Measurements from ENCODE around the gene B4GALT5. TPM values are rescaled to one million over a fixed set of nuclear protein-coding genes. Genes with fewer than 3 reads are reported as not detected.

Gene B4GALT5
- total RNA-seq, 1 experiment from 2014 or later: 3.7 TPM

GRCh38 chr20:49754596-49754995, 40.9 kb upstream of the B4GALT5 start:
- Histone ChIP-seq H4K20me1 (ENCODE audit: insufficient read depth, low read depth, low read length) (no peaks in the 10 kb centered on the region), H3K9ac (ENCODE audit: low read length) (no peak overlapping the region), H3K27ac (ENCODE audit: low read length) (no peak overlapping the region), H3K4me1 (ENCODE audit: low read length) (peaks cover 5% of the 10 kb centered on the region; the same call in 1 of the 2 replicates), H3K9me3 (ENCODE audit: low read length) (no peaks in the 10 kb centered on the region), H2AFZ (ENCODE audit: low read length) (no peak overlapping the region), H3K79me2 (ENCODE audit: low read length) (no peaks in the 10 kb centered on the region), H3K4me3 (ENCODE audit: low read length) (no peak overlapping the region), H3K4me2 (ENCODE audit: low read depth, low read length, poor library complexity, severe bottlenecking) (no peak overlapping the region), H3K27me3 (ENCODE audit: low read length) (no peaks in the 10 kb centered on the region), H3K36me3 (ENCODE audit: insufficient read depth, low read length) (no peaks in the 10 kb centered on the region), H3K9me2 (replicated peaks; ENCODE audit: insufficient read depth, low read length) (no peaks in the 10 kb centered on the region)
- DNase-seq: no peak

- DNase-seq: no peak
These were observed 39.5 kb upstream of the B4GALT5 start for GRCh38 chr20:49753133-49753532.

DNA sequence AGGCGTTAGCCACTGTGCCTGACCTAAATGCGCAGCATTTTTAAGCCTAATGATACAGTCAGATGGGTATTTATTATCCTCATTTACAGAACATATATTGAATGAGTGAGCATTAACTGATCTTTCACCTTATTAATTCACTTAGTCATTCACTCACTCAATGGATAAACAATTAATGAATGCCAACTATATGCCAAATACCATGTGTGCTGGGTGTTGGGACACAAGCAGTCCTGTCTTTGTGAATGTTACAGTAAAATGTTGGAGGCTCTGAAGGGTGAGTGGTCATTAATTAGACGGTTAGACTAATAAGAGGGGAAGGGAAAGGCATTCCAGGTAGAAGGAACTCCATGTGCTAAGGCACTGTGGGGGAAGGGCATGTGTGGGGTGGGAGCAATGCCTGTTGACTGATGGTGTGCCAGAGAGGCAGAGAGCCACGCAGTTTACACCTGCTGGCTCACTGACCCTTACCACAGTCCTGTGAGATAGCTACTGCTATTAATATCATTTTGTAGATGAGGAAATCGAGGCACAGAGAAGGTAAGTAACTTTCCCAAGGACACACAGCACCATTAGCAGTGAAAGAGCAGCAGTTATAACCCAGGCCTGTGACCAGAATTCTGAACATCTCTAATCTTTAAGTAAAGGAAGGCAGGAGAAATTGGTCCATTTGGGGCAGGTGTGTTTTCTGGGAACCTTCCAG, 38.7 kb upstream of the B4GALT5 start:
- Histone ChIP-seq H3K27ac (ENCODE audit: low read length) (no peak overlapping the region), H3K4me2 (ENCODE audit: low read depth, low read length, poor library complexity, severe bottlenecking) (no peak overlapping the region), H3K9me3 (ENCODE audit: low read length) (no peaks in the 10 kb centered on the region), H4K20me1 (ENCODE audit: insufficient read depth, low read depth, low read length) (no peaks in the 10 kb centered on the region), H3K27me3 (ENCODE audit: low read length) (no peaks in the 10 kb centered on the region), H3K9ac (ENCODE audit: low read length) (no peak overlapping the region), H3K79me2 (ENCODE audit: low read length) (no peaks in the 10 kb centered on the region), H3K4me1 (ENCODE audit: low read length) (peaks cover 5% of the 10 kb centered on the region; the same call in 1 of the 2 replicates), H3K9me2 (replicated peaks; ENCODE audit: insufficient read depth, low read length) (no peaks in the 10 kb centered on the region), H3K36me3 (ENCODE audit: insufficient read depth, low read length) (no peaks in the 10 kb centered on the region), H3K4me3 (ENCODE audit: low read length) (no peak overlapping the region), H2AFZ (ENCODE audit: low read length) (no peak overlapping the region)
- no peak for DNase-seq

More at GRCh38 chr20:49753133-49753532, 39.5 kb upstream of the B4GALT5 start:
- Histone ChIP-seq H3K79me2 (ENCODE audit: low read length) (no peaks in the 10 kb centered on the region), H3K27me3 (ENCODE audit: low read length) (no peaks in the 10 kb centered on the region), H3K27ac (ENCODE audit: low read length) (no peak overlapping the region), H3K4me2 (ENCODE audit: low read depth, low read length, poor library complexity, severe bottlenecking) (no peak overlapping the region), H3K4me3 (ENCODE audit: low read length) (no peak overlapping the region), H3K4me1 (ENCODE audit: low read length) (peaks cover 5% of the 10 kb centered on the region; the same call in 1 of the 2 replicates), H3K9ac (ENCODE audit: low read length) (no peak overlapping the region), H3K9me3 (ENCODE audit: low read length) (no peaks in the 10 kb centered on the region), H3K9me2 (replicated peaks; ENCODE audit: insufficient read depth, low read length) (no peaks in the 10 kb centered on the region), H4K20me1 (ENCODE audit: insufficient read depth, low read depth, low read length) (no peaks in the 10 kb centered on the region), H2AFZ (ENCODE audit: low read length) (no peak overlapping the region), H3K36me3 (ENCODE audit: insufficient read depth, low read length) (no peaks in the 10 kb centered on the region)

DNA sequence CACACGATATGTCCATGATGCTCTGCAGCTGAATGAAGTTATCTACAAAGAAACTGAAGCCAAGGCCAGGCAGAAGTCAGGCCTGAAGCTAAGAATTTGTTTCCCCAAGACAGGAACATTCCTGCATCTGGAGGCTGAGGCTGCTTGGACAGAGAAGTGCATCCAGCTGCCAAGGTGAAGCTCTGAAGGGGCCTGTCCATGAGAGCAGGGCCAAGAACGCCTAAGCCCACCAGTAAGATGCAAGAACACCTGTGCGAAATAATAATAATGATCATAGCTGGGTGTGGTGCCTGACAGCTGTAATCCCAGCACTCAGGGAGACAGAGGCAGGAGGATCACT, 37.7 kb upstream of the B4GALT5 start:
- Histone ChIP-seq H3K9ac (ENCODE audit: low read length) (no peak overlapping the region), H4K20me1 (ENCODE audit: insufficient read depth, low read depth, low read length) (no peaks in the 10 kb centered on the region), H3K4me1 (ENCODE audit: low read length) (peaks cover 5% of the 10 kb centered on the region; the same call in 1 of the 2 replicates), H3K27me3 (ENCODE audit: low read length) (no peaks in the 10 kb centered on the region), H3K9me3 (ENCODE audit: low read length) (no peaks in the 10 kb centered on the region), H3K27ac (ENCODE audit: low read length) (no peak overlapping the region), H3K4me3 (ENCODE audit: low read length) (no peak overlapping the region), H3K4me2 (ENCODE audit: low read depth, low read length, poor library complexity, severe bottlenecking) (no peak overlapping the region), H3K36me3 (ENCODE audit: insufficient read depth, low read length) (no peaks in the 10 kb centered on the region), H3K79me2 (ENCODE audit: low read length) (no peaks in the 10 kb centered on the region), H3K9me2 (replicated peaks; ENCODE audit: insufficient read depth, low read length) (no peaks in the 10 kb centered on the region), H2AFZ (ENCODE audit: low read length) (no peak overlapping the region)
- DNase-seq: no peak

GRCh38 chr20:49750611-49751396, 37.1 kb upstream of the B4GALT5 start:
- DNase-seq: no peak
- H3K9me2 ChIP-seq (replicated peaks; ENCODE audit: insufficient read depth, low read length): no peaks in the 10 kb centered on the region
- H3K27me3 ChIP-seq (ENCODE audit: low read length): no peaks in the 10 kb centered on the region
- H4K20me1 ChIP-seq (ENCODE audit: insufficient read depth, low read depth, low read length): no peaks in the 10 kb centered on the region
- H3K4me1 ChIP-seq (ENCODE audit: low read length): peaks cover 5% of the 10 kb centered on the region; the same call in 1 of the 2 replicates
- H3K4me3 ChIP-seq (ENCODE audit: low read length): no peak overlapping the region
- H3K9me3 ChIP-seq (ENCODE audit: low read length): no peaks in the 10 kb centered on the region
- no peak overlapping the region for H3K27ac ChIP-seq (ENCODE audit: low read length)
- H3K4me2 ChIP-seq (ENCODE audit: low read depth, low read length, poor library complexity, severe bottlenecking): no peak overlapping the region
- H3K36me3 ChIP-seq (ENCODE audit: insufficient read depth, low read length): no peaks in the 10 kb centered on the region
- no peak overlapping the region for H2AFZ ChIP-seq (ENCODE audit: low read length)
- H3K9ac ChIP-seq (ENCODE audit: low read length): no peak overlapping the region
- no peaks in the 10 kb centered on the region for H3K79me2 ChIP-seq (ENCODE audit: low read length)

- Histone ChIP-seq H3K4me3 (ENCODE audit: low read length) (no peak overlapping the region), H3K4me2 (ENCODE audit: low read depth, low read length, poor library complexity, severe bottlenecking) (no peak overlapping the region), H3K36me3 (ENCODE audit: insufficient read depth, low read length) (no peaks in the 10 kb centered on the region), H3K9me3 (ENCODE audit: low read length) (no peaks in the 10 kb centered on the region), H3K27ac (ENCODE audit: low read length) (no peak overlapping the region), H3K4me1 (ENCODE audit: low read length) (peaks cover 5% of the 10 kb centered on the region; the same call in 1 of the 2 replicates), H3K9me2 (replicated peaks; ENCODE audit: insufficient read depth, low read length) (no peaks in the 10 kb centered on the region), H3K9ac (ENCODE audit: low read length) (no peak overlapping the region), H3K79me2 (ENCODE audit: low read length) (no peaks in the 10 kb centered on the region), H2AFZ (ENCODE audit: low read length) (no peak overlapping the region), H4K20me1 (ENCODE audit: insufficient read depth, low read depth, low read length) (no peaks in the 10 kb centered on the region), H3K27me3 (ENCODE audit: low read length) (no peaks in the 10 kb centered on the region)
- DNase-seq: no peak
These were observed 35.9 kb upstream of the B4GALT5 start for GRCh38 chr20:49749625-49750024.

GRCh38 chr20:49748525-49748838, 34.8 kb upstream of the B4GALT5 start:
- Histone ChIP-seq H3K9me3 (ENCODE audit: low read length) (no peaks in the 10 kb centered on the region), H3K9me2 (replicated peaks; ENCODE audit: insufficient read depth, low read length) (no peaks in the 10 kb centered on the region), H3K4me2 (ENCODE audit: low read depth, low read length, poor library complexity, severe bottlenecking) (no peak overlapping the region)

DNA sequence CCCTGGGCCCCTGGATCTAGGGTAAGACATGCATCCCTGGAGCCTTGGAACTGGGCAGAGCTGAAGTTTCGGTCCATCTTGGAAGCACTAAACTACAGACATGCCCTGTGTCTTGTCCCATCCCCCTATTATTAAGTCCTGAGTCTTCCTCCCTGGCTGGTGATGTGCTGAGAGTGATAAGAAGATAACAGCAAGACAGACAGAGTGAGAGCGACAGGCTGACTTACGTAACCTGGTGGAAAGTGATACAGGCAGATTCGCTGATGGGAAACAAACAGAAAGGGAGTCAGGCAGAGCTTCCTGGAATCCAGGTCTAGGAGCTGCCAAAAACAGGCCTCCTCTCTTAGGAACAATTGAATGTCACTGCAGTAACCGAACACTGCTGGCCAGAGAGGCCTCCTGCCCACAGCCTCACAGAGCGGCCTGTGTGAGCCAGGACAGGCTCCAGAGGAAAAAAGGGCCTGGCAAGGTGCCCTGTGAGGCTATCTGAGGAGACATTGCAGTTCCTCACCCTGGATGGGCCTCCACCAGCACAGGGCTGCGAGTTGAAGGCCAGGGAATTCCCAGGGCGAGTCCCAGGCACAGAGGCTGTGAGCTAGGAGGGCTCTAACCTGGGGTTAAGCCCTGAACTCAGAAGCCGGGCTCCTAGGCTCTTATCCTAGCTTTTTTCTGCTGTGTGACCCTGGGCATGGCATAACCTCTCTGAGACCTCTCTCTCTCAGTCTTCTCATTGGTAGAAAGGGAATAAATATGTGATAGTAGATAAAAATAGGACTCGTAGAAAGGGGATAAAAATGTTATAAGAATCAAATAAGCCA, 34.2 kb upstream of the B4GALT5 start:
- H3K27ac ChIP-seq (ENCODE audit: low read length): no peak overlapping the region

More at GRCh38 chr20:49748525-49748838, 34.8 kb upstream of the B4GALT5 start:
- no peaks in the 10 kb centered on the region for H3K27me3 ChIP-seq (ENCODE audit: low read length)
- H3K27ac ChIP-seq (ENCODE audit: low read length): no peak overlapping the region
- H3K4me3 ChIP-seq (ENCODE audit: low read length): no peak overlapping the region
- H3K4me1 ChIP-seq (ENCODE audit: low read length): peaks cover 5% of the 10 kb centered on the region; the same call in 1 of the 2 replicates
- no peak overlapping the region for H3K9ac ChIP-seq (ENCODE audit: low read length)
- H3K36me3 ChIP-seq (ENCODE audit: insufficient read depth, low read length): no peaks in the 10 kb centered on the region
- no peaks in the 10 kb centered on the region for H3K79me2 ChIP-seq (ENCODE audit: low read length)
- H2AFZ ChIP-seq (ENCODE audit: low read length): no peak overlapping the region
- DNase-seq: no peak
- no peaks in the 10 kb centered on the region for H4K20me1 ChIP-seq (ENCODE audit: insufficient read depth, low read depth, low read length)

More for the DNA sequence above, 34.2 kb upstream of the B4GALT5 start:
- no peak overlapping the region for H3K4me2 ChIP-seq (ENCODE audit: low read depth, low read length, poor library complexity, severe bottlenecking)
- no peak for DNase-seq
- H2AFZ ChIP-seq (ENCODE audit: low read length): no peak overlapping the region
- peaks cover 5% of the 10 kb centered on the region; the same call in 1 of the 2 replicates for H3K4me1 ChIP-seq (ENCODE audit: low read length)
- no peaks in the 10 kb centered on the region for H3K79me2 ChIP-seq (ENCODE audit: low read length)
- H3K9ac ChIP-seq (ENCODE audit: low read length): no peak overlapping the region
- no peaks in the 10 kb centered on the region for H4K20me1 ChIP-seq (ENCODE audit: insufficient read depth, low read depth, low read length)
- H3K27me3 ChIP-seq (ENCODE audit: low read length): no peaks in the 10 kb centered on the region
- H3K9me3 ChIP-seq (ENCODE audit: low read length): no peaks in the 10 kb centered on the region
- no peaks in the 10 kb centered on the region for H3K36me3 ChIP-seq (ENCODE audit: insufficient read depth, low read length)
- H3K4me3 ChIP-seq (ENCODE audit: low read length): no peak overlapping the region
- no peaks in the 10 kb centered on the region for H3K9me2 ChIP-seq (replicated peaks; ENCODE audit: insufficient read depth, low read length)
